HepG2 (cell line): ENCODE data around the gene THSD8. TPM values are rescaled to one million over a fixed set of nuclear protein-coding genes. Genes with fewer than 3 reads are reported as not detected.

ENCODE experiments used
- ARNTL ChIP-seq: sonication (generic); formaldehyde crosslinking; IDR thresholded peaks from 2 replicates; pipeline ENCODE4 v1.4.0; 2020; ENCODE audit warnings: mild to moderate bottlenecking, missing genetic modification reagents
- BORCS8-MEF2B ChIP-seq: sonication (generic); formaldehyde crosslinking; IDR thresholded peaks from 2 replicates; pipeline ENCODE4 v1.8.0; 2022; ENCODE audit warnings: mild to moderate bottlenecking, missing genetic modification reagents
- HDAC2 ChIP-seq: sonication (generic); formaldehyde crosslinking; IDR thresholded peaks from 2 replicates; pipeline ENCODE4 v1.4.0; 2020; ENCODE audit warnings: missing genetic modification reagents
- MEIS2 ChIP-seq: sonication (generic); formaldehyde crosslinking; IDR thresholded peaks from 2 replicates; pipeline ENCODE4 v1.9.0; 2021; ENCODE audit warnings: mild to moderate bottlenecking, missing genetic modification reagents
- SKI ChIP-seq: fragments of 450-650 bp; IDR thresholded peaks from one replicate; pipeline ENCODE4 v1.6.1; 2018; ENCODE audit warnings: mild to moderate bottlenecking; ENCODE audit not compliant: partially characterized antibody
- ZBTB38 ChIP-seq: sonication (generic); formaldehyde crosslinking; IDR thresholded peaks from 2 replicates; pipeline ENCODE4 v1.5.1; 2020; ENCODE audit warnings: mild to moderate bottlenecking, missing genetic modification reagents
- ZBTB7B ChIP-seq: sonication (generic); formaldehyde crosslinking; IDR thresholded peaks from 2 replicates; pipeline ENCODE4 v1.4.0; 2020; ENCODE audit warnings: missing genetic modification reagents
- ZFP37 ChIP-seq: sonication (generic); formaldehyde crosslinking; IDR thresholded peaks from 2 replicates; pipeline ENCODE4 v1.4.0; 2020; ENCODE audit warnings: missing genetic modification reagents, borderline replicate concordance
- ZNF746 ChIP-seq: sonication (generic); formaldehyde crosslinking; IDR thresholded peaks from 2 replicates; pipeline ENCODE4 v1.8.0; 2022; ENCODE audit warnings: mild to moderate bottlenecking, missing genetic modification reagents
- ZNF777 ChIP-seq: sonication (generic); formaldehyde crosslinking; IDR thresholded peaks from 2 replicates; pipeline ENCODE4 v1.4.0; 2020; ENCODE audit warnings: missing genetic modification reagents
- polyA plus RNA-seq, 8 experiments: library from polyadenylated mRNA; depleted of rRNA in 3 of 8; stranded (reverse) in 7 of 8; unstranded in 1 of 8; fragments of >200 nt; fragmentation: Illumina TruSeq in 4 of 8; extraction: Trizol in 4 of 8; gene quantifications; 2 replicates each; pipeline versions ENCODE4 v1.2.1 to v1.2.3, GENCODE V29; 2011 to 2016; ENCODE audit warnings: low read depth in 4 of 8, missing spikeins in 1 of 8, mixed read lengths in 1 of 8; ENCODE audit not compliant: insufficient read depth in 1 of 8
- total RNA-seq, 5 experiments: library from RNA; depleted of rRNA; stranded (reverse); fragments of >200 nt; fragmentation: Illumina TruSeq; extraction: Trizol; gene quantifications; 2 replicates each; pipeline ENCODE4 v1.2.3, GENCODE V29; 2016; ENCODE audit warnings: low read depth in 1 of 5
- TF ChIP-seq, protein P1 (sequence below): sonication (generic); formaldehyde crosslinking; conservative IDR thresholded peaks from 2 replicates; pipeline ENCODE4 v1.8.1; 2023; ENCODE audit warnings: missing genetic modification reagents
- TF ChIP-seq, protein P2 (sequence below): sonication (generic); formaldehyde crosslinking; IDR thresholded peaks from 2 replicates; pipeline ENCODE4 v1.8.0; 2022; ENCODE audit warnings: mild to moderate bottlenecking, missing genetic modification reagents, moderate library complexity
- TF ChIP-seq, protein P3 (sequence below): sonication (generic); formaldehyde crosslinking; IDR thresholded peaks from 2 replicates; pipeline ENCODE4 v1.5.1; 2020; ENCODE audit warnings: missing genetic modification reagents, mild to moderate bottlenecking, borderline replicate concordance
- TF ChIP-seq, protein P4 (sequence below): sonication (generic); formaldehyde crosslinking; IDR thresholded peaks from 2 replicates; pipeline ENCODE4 v1.8.0; 2022; ENCODE audit warnings: missing genetic modification reagents, mild to moderate bottlenecking, moderate library complexity, borderline replicate concordance
- TF ChIP-seq, protein P5 (sequence below): sonication (generic); formaldehyde crosslinking; IDR thresholded peaks from 2 replicates; pipeline ENCODE4 v1.5.0; 2020; ENCODE audit warnings: missing genetic modification reagents, mild to moderate bottlenecking, borderline replicate concordance
- TF ChIP-seq, protein P6 (sequence below): sonication (generic); formaldehyde crosslinking; IDR thresholded peaks from 2 replicates; pipeline ENCODE4 v1.4.0; 2020; ENCODE audit warnings: missing genetic modification reagents

The THSD8 gene
- total and polyA plus RNA-seq, 2 of the 13 experiments (the other 11 are each of a cell fraction or from before 2014, with no cell fraction given) = 4.8 to 14.9 TPM

DNA sequence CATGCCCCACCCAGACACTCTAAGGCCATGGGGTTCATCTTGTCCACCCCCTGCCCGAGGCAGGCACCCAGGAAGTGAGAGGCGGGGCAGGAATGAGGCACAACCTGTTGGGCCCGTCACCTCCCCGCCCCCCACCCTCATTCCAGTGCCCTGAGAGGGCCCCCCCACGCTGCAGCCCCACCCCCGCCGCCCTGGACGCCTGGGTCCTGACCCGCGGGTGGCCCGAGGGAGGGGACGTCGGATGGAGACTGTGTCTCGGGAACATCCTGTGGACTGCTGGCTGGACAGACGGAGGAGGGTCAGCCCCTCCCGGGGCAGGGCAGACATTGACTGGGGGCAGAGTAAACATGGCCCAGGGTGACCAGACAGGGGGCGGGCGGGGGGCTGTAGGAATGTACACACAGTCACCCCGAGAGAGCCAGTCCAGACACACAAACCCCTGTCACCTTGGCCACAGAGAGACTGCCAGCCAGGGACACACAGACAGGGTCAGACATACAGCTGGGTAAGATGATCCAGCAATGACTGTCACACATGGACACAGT lies 17.9 kb upstream of the THSD8 start (continued):
- TF ChIP-seq, protein P1, sequence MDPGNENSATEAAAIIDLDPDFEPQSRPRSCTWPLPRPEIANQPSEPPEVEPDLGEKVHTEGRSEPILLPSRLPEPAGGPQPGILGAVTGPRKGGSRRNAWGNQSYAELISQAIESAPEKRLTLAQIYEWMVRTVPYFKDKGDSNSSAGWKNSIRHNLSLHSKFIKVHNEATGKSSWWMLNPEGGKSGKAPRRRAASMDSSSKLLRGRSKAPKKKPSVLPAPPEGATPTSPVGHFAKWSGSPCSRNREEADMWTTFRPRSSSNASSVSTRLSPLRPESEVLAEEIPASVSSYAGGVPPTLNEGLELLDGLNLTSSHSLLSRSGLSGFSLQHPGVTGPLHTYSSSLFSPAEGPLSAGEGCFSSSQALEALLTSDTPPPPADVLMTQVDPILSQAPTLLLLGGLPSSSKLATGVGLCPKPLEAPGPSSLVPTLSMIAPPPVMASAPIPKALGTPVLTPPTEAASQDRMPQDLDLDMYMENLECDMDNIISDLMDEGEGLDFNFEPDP = no peak
- TF ChIP-seq SKI (peak; percentile 81), ARNTL (0 out of 2 replicates have a peak, but pooled peaks have one; percentile 40), MEIS2 (peak; percentile 37; the same call in 1 of the 2 replicates), BORCS8-MEF2B (CRISPR knock-in tag) (0 out of 2 replicates have a peak, but pooled peaks have one; percentile 42), ZBTB7B (peak; percentile 29; the same call in 1 of the 2 replicates), ZNF777 (CRISPR knock-in tag) (peak; percentile 43; the same call in 1 of the 2 replicates), ZBTB38 (CRISPR knock-in tag) (0 out of 2 replicates have a peak, but pooled peaks have one; percentile 16), ZFP37 (no peak), HDAC2 (0 out of 2 replicates have a peak, but pooled peaks have one; percentile 27), ZNF746 (CRISPR knock-in tag) (peak; percentile 88)
- TF ChIP-seq, protein P2, sequence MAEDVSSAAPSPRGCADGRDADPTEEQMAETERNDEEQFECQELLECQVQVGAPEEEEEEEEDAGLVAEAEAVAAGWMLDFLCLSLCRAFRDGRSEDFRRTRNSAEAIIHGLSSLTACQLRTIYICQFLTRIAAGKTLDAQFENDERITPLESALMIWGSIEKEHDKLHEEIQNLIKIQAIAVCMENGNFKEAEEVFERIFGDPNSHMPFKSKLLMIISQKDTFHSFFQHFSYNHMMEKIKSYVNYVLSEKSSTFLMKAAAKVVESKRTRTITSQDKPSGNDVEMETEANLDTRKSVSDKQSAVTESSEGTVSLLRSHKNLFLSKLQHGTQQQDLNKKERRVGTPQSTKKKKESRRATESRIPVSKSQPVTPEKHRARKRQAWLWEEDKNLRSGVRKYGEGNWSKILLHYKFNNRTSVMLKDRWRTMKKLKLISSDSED (CRISPR knock-in tag) = no peak
- TF ChIP-seq, protein P3, sequence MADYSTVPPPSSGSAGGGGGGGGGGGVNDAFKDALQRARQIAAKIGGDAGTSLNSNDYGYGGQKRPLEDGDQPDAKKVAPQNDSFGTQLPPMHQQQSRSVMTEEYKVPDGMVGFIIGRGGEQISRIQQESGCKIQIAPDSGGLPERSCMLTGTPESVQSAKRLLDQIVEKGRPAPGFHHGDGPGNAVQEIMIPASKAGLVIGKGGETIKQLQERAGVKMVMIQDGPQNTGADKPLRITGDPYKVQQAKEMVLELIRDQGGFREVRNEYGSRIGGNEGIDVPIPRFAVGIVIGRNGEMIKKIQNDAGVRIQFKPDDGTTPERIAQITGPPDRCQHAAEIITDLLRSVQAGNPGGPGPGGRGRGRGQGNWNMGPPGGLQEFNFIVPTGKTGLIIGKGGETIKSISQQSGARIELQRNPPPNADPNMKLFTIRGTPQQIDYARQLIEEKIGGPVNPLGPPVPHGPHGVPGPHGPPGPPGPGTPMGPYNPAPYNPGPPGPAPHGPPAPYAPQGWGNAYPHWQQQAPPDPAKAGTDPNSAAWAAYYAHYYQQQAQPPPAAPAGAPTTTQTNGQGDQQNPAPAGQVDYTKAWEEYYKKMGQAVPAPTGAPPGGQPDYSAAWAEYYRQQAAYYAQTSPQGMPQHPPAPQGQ (CRISPR knock-in tag) = no peak
- TF ChIP-seq, protein P4, sequence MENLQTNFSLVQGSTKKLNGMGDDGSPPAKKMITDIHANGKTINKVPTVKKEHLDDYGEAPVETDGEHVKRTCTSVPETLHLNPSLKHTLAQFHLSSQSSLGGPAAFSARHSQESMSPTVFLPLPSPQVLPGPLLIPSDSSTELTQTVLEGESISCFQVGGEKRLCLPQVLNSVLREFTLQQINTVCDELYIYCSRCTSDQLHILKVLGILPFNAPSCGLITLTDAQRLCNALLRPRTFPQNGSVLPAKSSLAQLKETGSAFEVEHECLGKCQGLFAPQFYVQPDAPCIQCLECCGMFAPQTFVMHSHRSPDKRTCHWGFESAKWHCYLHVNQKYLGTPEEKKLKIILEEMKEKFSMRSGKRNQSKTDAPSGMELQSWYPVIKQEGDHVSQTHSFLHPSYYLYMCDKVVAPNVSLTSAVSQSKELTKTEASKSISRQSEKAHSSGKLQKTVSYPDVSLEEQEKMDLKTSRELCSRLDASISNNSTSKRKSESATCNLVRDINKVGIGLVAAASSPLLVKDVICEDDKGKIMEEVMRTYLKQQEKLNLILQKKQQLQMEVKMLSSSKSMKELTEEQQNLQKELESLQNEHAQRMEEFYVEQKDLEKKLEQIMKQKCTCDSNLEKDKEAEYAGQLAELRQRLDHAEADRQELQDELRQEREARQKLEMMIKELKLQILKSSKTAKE (CRISPR knock-in tag) = peak; percentile 99
- TF ChIP-seq, protein P5, sequence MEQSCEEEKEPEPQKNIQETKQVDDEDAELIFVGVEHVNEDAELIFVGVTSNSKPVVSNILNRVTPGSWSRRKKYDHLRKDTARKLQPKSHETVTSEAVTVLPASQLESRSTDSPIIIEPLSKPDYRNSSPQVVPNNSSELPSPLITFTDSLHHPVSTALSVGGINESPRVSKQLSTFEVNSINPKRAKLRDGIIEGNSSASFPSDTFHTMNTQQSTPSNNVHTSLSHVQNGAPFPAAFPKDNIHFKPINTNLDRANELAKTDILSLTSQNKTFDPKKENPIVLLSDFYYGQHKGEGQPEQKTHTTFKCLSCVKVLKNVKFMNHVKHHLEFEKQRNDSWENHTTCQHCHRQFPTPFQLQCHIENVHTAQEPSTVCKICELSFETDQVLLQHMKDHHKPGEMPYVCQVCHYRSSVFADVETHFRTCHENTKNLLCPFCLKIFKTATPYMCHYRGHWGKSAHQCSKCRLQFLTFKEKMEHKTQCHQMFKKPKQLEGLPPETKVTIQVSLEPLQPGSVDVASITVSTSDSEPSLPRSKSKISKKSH (CRISPR knock-in tag) = peak; percentile 51; the same call in 1 of the 2 replicates
- TF ChIP-seq, protein P6, sequence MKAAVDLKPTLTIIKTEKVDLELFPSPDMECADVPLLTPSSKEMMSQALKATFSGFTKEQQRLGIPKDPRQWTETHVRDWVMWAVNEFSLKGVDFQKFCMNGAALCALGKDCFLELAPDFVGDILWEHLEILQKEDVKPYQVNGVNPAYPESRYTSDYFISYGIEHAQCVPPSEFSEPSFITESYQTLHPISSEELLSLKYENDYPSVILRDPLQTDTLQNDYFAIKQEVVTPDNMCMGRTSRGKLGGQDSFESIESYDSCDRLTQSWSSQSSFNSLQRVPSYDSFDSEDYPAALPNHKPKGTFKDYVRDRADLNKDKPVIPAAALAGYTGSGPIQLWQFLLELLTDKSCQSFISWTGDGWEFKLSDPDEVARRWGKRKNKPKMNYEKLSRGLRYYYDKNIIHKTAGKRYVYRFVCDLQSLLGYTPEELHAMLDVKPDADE (CRISPR knock-in tag) = no peak
